Activated naive CD8-positive, alpha-beta T cell (primary cell): Measurements from ENCODE around the gene ERP44.
"Not testable (repeated sequence)": the region's sequence is repeated elsewhere in the genome, so short reads cannot be mapped to it uniquely, and the experiment has no call there.

ENCODE experiments used
- H3K27ac Mint-ChIP-seq: one replicate; pipeline ENCODE4 v1.8.0; 2021; ENCODE audit warnings: mixed read lengths
- H3K27me3 Mint-ChIP-seq: one replicate; pipeline ENCODE4 v1.8.0; 2021; ENCODE audit warnings: mixed read lengths
- H3K36me3 Mint-ChIP-seq: one replicate; pipeline ENCODE4 v1.8.0; 2021; ENCODE audit warnings: mixed read lengths
- H3K4me1 Mint-ChIP-seq: one replicate; pipeline ENCODE4 v1.8.0; 2021; ENCODE audit warnings: low read depth, mixed read lengths
- H3K4me3 Mint-ChIP-seq: one replicate; pipeline ENCODE4 v1.8.0; 2021; ENCODE audit warnings: mild to moderate bottlenecking, mixed read lengths
- H3K9me3 Mint-ChIP-seq: one replicate; pipeline ENCODE4 v1.8.0; 2021; ENCODE audit warnings: low read depth, mixed read lengths

ERP44 gene

DNA sequence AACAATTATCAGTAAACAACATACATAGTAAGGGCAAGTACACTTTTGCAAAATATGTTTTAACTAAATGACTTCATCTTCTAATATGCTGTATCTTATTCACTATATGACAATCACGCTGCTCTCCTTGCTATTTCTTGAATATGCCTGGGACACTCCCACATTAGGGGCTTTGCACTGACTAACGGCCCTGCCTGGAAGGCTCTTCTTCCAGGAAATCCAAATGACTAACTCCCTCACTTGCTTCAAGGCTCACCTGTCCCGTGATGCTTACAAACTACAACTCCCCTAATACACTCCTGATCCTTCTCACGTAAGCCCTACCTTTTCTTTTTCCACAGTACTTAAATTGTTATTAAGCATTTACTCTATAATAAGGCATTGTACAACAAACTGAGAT lies 10.6 kb downstream of the ERP44 start:
- H3K4me3 Mint-ChIP-seq = peak overlapping the region; percentile 45

DNA sequence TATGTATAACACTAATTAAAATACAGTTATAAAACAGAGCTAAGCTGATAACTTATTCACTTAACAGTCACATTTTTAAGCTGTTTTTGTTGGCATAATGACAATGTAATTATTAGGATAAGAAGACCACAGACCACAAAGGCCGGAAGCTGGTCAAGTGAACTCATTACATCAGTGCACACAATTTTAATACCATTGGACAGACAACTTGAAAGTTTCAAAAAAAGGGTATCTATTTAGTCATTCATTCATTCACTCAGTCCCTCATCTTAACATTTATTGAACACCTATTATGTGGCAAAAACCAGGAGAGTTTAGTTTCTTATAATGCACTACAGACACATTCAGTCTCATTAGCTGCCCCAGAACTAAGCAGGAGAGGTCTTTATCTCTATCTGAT lies 11.6 kb downstream of the ERP44 start:
- Mint-ChIP-seq H3K27me3 (no peaks in the 10 kb centered on the region), H3K36me3 (peaks cover 2% of the 10 kb centered on the region), H3K4me3 (peak overlapping the region; percentile 45), H3K4me1 (peaks cover 84% of the 10 kb centered on the region), H3K9me3 (no peaks in the 10 kb centered on the region), H3K27ac (peak overlapping the region; percentile 24)

More for the DNA sequence above, 10.6 kb downstream of the ERP44 start:
- H3K4me1 Mint-ChIP-seq = peaks cover 81% of the 10 kb centered on the region
- no peaks in the 10 kb centered on the region for H3K9me3 Mint-ChIP-seq
- H3K27ac Mint-ChIP-seq = peak overlapping the region; percentile 69
- H3K27me3 Mint-ChIP-seq = no peaks in the 10 kb centered on the region
- H3K36me3 Mint-ChIP-seq = peaks cover 2% of the 10 kb centered on the region

GRCh38 chr9:100086097-100086635 lies 12.6 kb downstream of the ERP44 start:
- no peaks in the 10 kb centered on the region for H3K36me3 Mint-ChIP-seq
- H3K27me3 Mint-ChIP-seq = no peaks in the 10 kb centered on the region
- H3K27ac Mint-ChIP-seq = peak overlapping the region; percentile 42
- no peaks in the 10 kb centered on the region for H3K9me3 Mint-ChIP-seq
- no peak overlapping the region for H3K4me3 Mint-ChIP-seq
- peaks cover 85% of the 10 kb centered on the region for H3K4me1 Mint-ChIP-seq

GRCh38 chr9:100084734-100085133 lies 14.1 kb downstream of the ERP44 start:
- Mint-ChIP-seq H3K4me3 (peak overlapping the region; percentile 63), H3K27ac (peak overlapping the region; percentile 55), H3K4me1 (peaks cover 84% of the 10 kb centered on the region), H3K9me3 (no peaks in the 10 kb centered on the region), H3K27me3 (no peaks in the 10 kb centered on the region), H3K36me3 (no peaks in the 10 kb centered on the region)

GRCh38 chr9:100084128-100084453 lies 14.7 kb downstream of the ERP44 start:
- Mint-ChIP-seq H3K4me3 (no peak overlapping the region), H3K4me1 (peaks cover 82% of the 10 kb centered on the region), H3K9me3 (no peaks in the 10 kb centered on the region), H3K27me3 (no peaks in the 10 kb centered on the region), H3K27ac (peak overlapping the region; percentile 50), H3K36me3 (no peaks in the 10 kb centered on the region)

GRCh38 chr9:100083448-100084127 lies 15.2 kb downstream of the ERP44 start:
- Mint-ChIP-seq H3K4me1 (peaks cover 85% of the 10 kb centered on the region), H3K27me3 (no peaks in the 10 kb centered on the region), H3K36me3 (peaks cover 4% of the 10 kb centered on the region), H3K27ac (peak overlapping the region; percentile 50), H3K9me3 (no peaks in the 10 kb centered on the region), H3K4me3 (peak overlapping the region; percentile 56)

- Mint-ChIP-seq H3K27me3 (no peaks in the 10 kb centered on the region), H3K27ac (peak overlapping the region; percentile 50), H3K9me3 (no peaks in the 10 kb centered on the region), H3K4me3 (no peak overlapping the region), H3K4me1 (peaks cover 76% of the 10 kb centered on the region), H3K36me3 (peaks cover 4% of the 10 kb centered on the region)
These were observed 16.0 kb downstream of the ERP44 start for GRCh38 chr9:100082782-100083181.

DNA sequence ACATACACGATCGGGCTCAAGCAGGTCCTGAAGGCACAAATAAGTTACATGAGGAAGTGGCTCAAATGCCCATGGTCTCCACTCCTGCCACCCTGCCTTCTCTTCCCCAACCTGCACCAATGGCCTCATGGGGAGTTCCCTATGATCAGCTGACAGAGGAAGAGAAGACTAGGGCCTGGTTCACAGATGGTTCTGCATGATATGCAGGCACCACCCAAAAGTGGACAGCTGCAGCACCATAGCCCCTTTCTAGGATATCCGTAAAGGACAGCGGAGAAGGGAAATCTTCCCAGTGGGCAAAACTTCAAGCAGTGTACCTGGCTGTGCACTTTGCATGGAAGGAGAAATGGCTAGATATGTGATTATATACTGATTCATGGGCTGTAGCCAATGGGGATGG lies 22.5 kb downstream of the ERP44 start:
- not testable (repeated sequence) for H3K27ac Mint-ChIP-seq, H3K9me3 Mint-ChIP-seq, H3K4me3 Mint-ChIP-seq, H3K27me3 Mint-ChIP-seq
- peaks cover 30% of the 10 kb centered on the region for H3K4me1 Mint-ChIP-seq
- peaks cover 15% of the 10 kb centered on the region for H3K36me3 Mint-ChIP-seq

DNA sequence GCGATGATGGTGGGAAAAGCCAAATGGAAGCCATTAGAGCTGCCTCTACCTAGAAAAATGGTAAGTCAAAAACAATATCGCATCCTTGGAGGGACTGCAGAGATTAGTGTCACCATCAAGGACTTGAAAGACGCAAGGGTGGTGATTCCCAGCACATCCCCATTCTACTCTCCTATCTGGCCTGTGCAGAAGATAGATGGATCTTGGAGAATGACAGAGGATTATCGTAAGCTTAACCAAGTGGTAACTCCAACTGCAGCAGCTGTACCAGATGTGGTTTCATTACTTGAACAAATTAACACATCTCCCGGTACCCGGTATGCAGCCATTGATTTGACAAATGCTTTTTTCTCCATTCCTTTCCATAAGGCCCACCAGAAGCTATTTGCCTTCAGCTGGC lies 23.8 kb downstream of the ERP44 start:
- H3K36me3 Mint-ChIP-seq = peaks cover 15% of the 10 kb centered on the region
- H3K27me3 Mint-ChIP-seq = no peaks in the 10 kb centered on the region
- H3K27ac Mint-ChIP-seq = no peak overlapping the region
- no peaks in the 10 kb centered on the region for H3K9me3 Mint-ChIP-seq
- peaks cover 28% of the 10 kb centered on the region for H3K4me1 Mint-ChIP-seq
- H3K4me3 Mint-ChIP-seq = no peak overlapping the region

DNA sequence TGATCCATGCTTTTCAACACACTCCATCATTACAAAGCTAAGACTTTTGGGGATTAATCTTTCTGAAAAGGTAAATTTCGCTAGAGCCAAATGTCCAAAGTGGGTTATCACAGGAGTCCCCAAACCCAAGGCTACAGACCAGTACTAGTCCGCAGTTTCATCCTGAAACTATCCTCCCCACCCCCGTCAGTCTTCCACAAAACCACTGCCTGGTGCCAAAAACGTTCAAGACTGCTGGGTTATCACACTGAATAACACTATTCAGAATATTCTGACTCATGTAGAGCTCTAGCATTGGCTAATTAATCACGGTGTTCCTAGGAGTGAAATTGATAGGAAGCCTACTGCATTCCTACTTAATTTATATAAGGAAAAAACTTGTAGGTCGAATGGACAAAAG lies 24.7 kb downstream of the ERP44 start:
- Mint-ChIP-seq H3K36me3 (peaks cover 15% of the 10 kb centered on the region), H3K4me3 (no peak overlapping the region), H3K9me3 (no peaks in the 10 kb centered on the region), H3K4me1 (peaks cover 26% of the 10 kb centered on the region), H3K27me3 (no peaks in the 10 kb centered on the region), H3K27ac (no peak overlapping the region)

GRCh38 chr9:100072805-100073204 lies 26.0 kb downstream of the ERP44 start:
- H3K27ac Mint-ChIP-seq = no peak overlapping the region
- H3K36me3 Mint-ChIP-seq = peaks cover 12% of the 10 kb centered on the region
- no peak overlapping the region for H3K4me3 Mint-ChIP-seq
- no peaks in the 10 kb centered on the region for H3K27me3 Mint-ChIP-seq
- H3K4me1 Mint-ChIP-seq = peaks cover 22% of the 10 kb centered on the region
- no peaks in the 10 kb centered on the region for H3K9me3 Mint-ChIP-seq

- Mint-ChIP-seq H3K36me3 (peaks cover 9% of the 10 kb centered on the region), H3K9me3 (no peaks in the 10 kb centered on the region), H3K4me3 (no peak overlapping the region), H3K27ac (no peak overlapping the region), H3K4me1 (peaks cover 23% of the 10 kb centered on the region), H3K27me3 (no peaks in the 10 kb centered on the region)
These were observed 27.5 kb downstream of the ERP44 start for GRCh38 chr9:100071271-100071670.

DNA sequence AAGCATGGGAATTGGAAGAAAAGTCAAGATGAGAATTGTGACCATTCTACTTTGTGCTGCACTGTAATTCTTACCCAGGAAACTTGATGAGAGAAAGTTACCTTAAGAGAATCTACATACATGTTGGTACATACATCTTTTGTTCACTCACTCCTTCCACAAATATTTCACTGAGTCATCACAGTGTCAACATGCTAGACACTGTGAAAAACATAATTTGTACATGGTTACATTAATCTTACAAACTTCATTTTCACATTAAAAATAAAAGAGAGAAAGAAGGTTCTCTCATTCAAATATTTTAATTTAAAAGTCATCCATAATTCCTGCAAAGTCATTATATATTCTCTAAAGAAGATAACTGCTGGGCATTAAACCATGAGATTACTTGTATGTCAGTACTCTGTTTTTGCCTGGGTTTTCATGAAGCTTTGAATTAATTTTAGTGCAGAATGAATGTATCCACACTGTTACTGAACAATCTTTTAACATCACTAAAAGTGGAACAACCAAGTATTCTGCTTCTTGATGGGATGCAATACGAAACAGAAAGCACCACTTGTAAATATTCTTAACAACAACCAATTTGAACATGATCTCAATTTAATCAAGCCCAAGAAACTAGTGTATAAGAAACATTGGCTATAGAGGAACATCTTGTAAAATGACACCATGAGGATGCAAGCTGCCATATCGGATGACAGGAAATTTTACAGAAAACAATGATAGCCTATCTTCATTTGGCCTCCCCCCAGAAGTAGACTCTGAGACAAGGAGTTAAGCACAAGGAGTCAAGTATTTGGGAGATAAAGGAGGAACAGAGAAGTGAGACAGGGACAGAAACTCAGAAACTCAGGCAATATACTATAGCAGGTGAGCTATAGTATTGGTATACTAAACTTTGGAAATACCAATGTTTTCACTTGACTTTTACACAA lies 28.4 kb downstream of the ERP44 start:
- Mint-ChIP-seq H3K9me3 (no peaks in the 10 kb centered on the region), H3K4me1 (peaks cover 28% of the 10 kb centered on the region), H3K27ac (no peak overlapping the region)

DNA sequence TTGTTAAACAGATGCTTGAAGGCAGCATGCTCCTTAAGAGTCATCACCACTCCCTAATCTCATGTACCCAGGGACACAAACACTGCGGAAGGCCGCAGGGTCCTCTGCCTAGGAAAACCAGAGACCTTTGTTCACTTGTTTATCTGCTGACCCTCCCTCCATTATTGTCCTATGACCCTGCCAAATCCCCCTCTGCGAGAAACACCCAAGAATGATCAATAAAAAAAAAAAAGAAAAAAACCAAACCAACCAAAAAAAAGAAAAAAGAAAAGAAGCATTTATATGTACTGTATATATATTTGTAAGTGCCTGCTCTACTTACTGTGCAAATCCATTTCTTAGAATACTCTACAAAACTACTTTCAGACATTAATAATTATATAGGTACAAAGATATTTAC lies 29.7 kb downstream of the ERP44 start:
- not testable (repeated sequence) for H3K9me3 Mint-ChIP-seq, H3K27ac Mint-ChIP-seq, H3K27me3 Mint-ChIP-seq, H3K36me3 Mint-ChIP-seq, H3K4me3 Mint-ChIP-seq
- peaks cover 30% of the 10 kb centered on the region for H3K4me1 Mint-ChIP-seq

More for the DNA sequence above, 28.4 kb downstream of the ERP44 start:
- H3K27me3 Mint-ChIP-seq = no peaks in the 10 kb centered on the region
- H3K4me3 Mint-ChIP-seq = no peak overlapping the region
- peaks cover 8% of the 10 kb centered on the region for H3K36me3 Mint-ChIP-seq

- H3K27me3 Mint-ChIP-seq, H3K27ac Mint-ChIP-seq, H3K9me3 Mint-ChIP-seq, H3K36me3 Mint-ChIP-seq, H3K4me3 Mint-ChIP-seq: not testable (repeated sequence)
- peaks cover 32% of the 10 kb centered on the region for H3K4me1 Mint-ChIP-seq
These were observed 30.8 kb downstream of the ERP44 start for GRCh38 chr9:100067990-100068389.
